BLaER1 (cell line): ENCODE results near the gene SLC12A7.

Source experiments
- H3K27ac ChIP-seq: shearing (Covaris generic); formaldehyde crosslinking; 2 replicates; pipeline ENCODE4 v1.8.1; 2022
- H3K27me3 ChIP-seq: shearing (Covaris generic); formaldehyde crosslinking; 2 replicates; pipeline ENCODE4 v1.8.1; 2022
- H3K36me3 ChIP-seq: shearing (Covaris generic); formaldehyde crosslinking; 2 replicates; pipeline ENCODE4 v1.8.1; 2022
- H3K4me1 ChIP-seq: shearing (Covaris generic); formaldehyde crosslinking; 2 replicates; pipeline ENCODE4 v1.8.1; 2022
- H3K4me2 ChIP-seq: shearing (Covaris generic); formaldehyde crosslinking; 2 replicates; pipeline ENCODE4 v1.8.1; 2022
- H3K4me3 ChIP-seq: shearing (Covaris generic); formaldehyde crosslinking; 2 replicates; pipeline ENCODE4 v1.8.1; 2022
- H3K9ac ChIP-seq: shearing (Covaris generic); formaldehyde crosslinking; 2 replicates; pipeline ENCODE4 v1.8.1; 2022
- H3K9me3 ChIP-seq: shearing (Covaris generic); formaldehyde crosslinking; 2 replicates; pipeline ENCODE4 v1.8.1; 2022
- H4K20me1 ChIP-seq: shearing (Covaris generic); formaldehyde crosslinking; 2 replicates; pipeline ENCODE4 v1.8.1; 2022
- Cebpa-rat ChIP-seq: shearing (Covaris generic); IDR thresholded peaks from 2 replicates; pipeline ENCODE4 v1.8.1; 2022

Gene SLC12A7

GRCh38 chr5:1155191-1156032 lies 43.5 kb upstream of the SLC12A7 start:
- peaks cover 50% of the 10 kb centered on the region for H3K4me1 ChIP-seq
- H3K4me2 ChIP-seq = peak overlapping the region; percentile 60
- TF ChIP-seq Cebpa-rat = no peak
- H3K4me3 ChIP-seq = peak overlapping the region; percentile 45; the same call in 1 of the 2 replicates
- H3K9me3 ChIP-seq = peaks cover 7% of the 10 kb centered on the region
- no peak overlapping the region for H3K9ac ChIP-seq
- peaks cover 78% of the 10 kb centered on the region for H3K27me3 ChIP-seq
- H3K36me3 ChIP-seq = no peaks in the 10 kb centered on the region
- H4K20me1 ChIP-seq = peaks cover 22% of the 10 kb centered on the region; the same call in 1 of the 2 replicates
- no peak overlapping the region for H3K27ac ChIP-seq

GRCh38 chr5:1153428-1153827 lies 41.6 kb upstream of the SLC12A7 start:
- Histone ChIP-seq H3K4me2 (peak overlapping the region; percentile 68), H3K27ac (no peak overlapping the region), H4K20me1 (peaks cover 22% of the 10 kb centered on the region; the same call in 1 of the 2 replicates), H3K9ac (no peak overlapping the region), H3K4me3 (no peak overlapping the region), H3K9me3 (peaks cover 7% of the 10 kb centered on the region), H3K36me3 (no peaks in the 10 kb centered on the region), H3K4me1 (peaks cover 60% of the 10 kb centered on the region), H3K27me3 (peaks cover 65% of the 10 kb centered on the region)
- TF ChIP-seq Cebpa-rat = no peak

GRCh38 chr5:1152771-1153282 lies 41.0 kb upstream of the SLC12A7 start:
- Histone ChIP-seq H3K4me1 (peaks cover 60% of the 10 kb centered on the region), H3K9me3 (peaks cover 7% of the 10 kb centered on the region), H3K4me3 (no peak overlapping the region), H3K4me2 (peak overlapping the region; percentile 68), H4K20me1 (peaks cover 22% of the 10 kb centered on the region; the same call in 1 of the 2 replicates), H3K27ac (no peak overlapping the region), H3K36me3 (no peaks in the 10 kb centered on the region), H3K9ac (no peak overlapping the region), H3K27me3 (peaks cover 59% of the 10 kb centered on the region)
- no peak for TF ChIP-seq Cebpa-rat

GRCh38 chr5:1152156-1152555 lies 40.3 kb upstream of the SLC12A7 start:
- H3K27me3 ChIP-seq = peaks cover 53% of the 10 kb centered on the region

GRCh38 chr5:1151316-1151715 lies 39.5 kb upstream of the SLC12A7 start:
- TF ChIP-seq Cebpa-rat = no peak
- Histone ChIP-seq H3K27me3 (peaks cover 44% of the 10 kb centered on the region), H3K4me2 (peak overlapping the region; percentile 31), H4K20me1 (peaks cover 21% of the 10 kb centered on the region; the same call in 1 of the 2 replicates), H3K4me1 (peaks cover 60% of the 10 kb centered on the region), H3K9ac (no peak overlapping the region), H3K36me3 (no peaks in the 10 kb centered on the region), H3K27ac (no peak overlapping the region), H3K4me3 (no peak overlapping the region), H3K9me3 (peaks cover 2% of the 10 kb centered on the region)

More at GRCh38 chr5:1152156-1152555, 40.3 kb upstream of the SLC12A7 start:
- H3K4me3 ChIP-seq = no peak overlapping the region
- H3K36me3 ChIP-seq = no peaks in the 10 kb centered on the region
- H3K27ac ChIP-seq = no peak overlapping the region
- peaks cover 7% of the 10 kb centered on the region for H3K9me3 ChIP-seq
- TF ChIP-seq Cebpa-rat = no peak
- H4K20me1 ChIP-seq = peaks cover 22% of the 10 kb centered on the region; the same call in 1 of the 2 replicates
- H3K4me1 ChIP-seq = peaks cover 60% of the 10 kb centered on the region
- no peak overlapping the region for H3K9ac ChIP-seq
- H3K4me2 ChIP-seq = peak overlapping the region; percentile 68

- H3K9me3 ChIP-seq = no peaks in the 10 kb centered on the region
- H3K27me3 ChIP-seq = peaks cover 40% of the 10 kb centered on the region
- H4K20me1 ChIP-seq = peaks cover 17% of the 10 kb centered on the region; the same call in 1 of the 2 replicates
- H3K4me2 ChIP-seq = peak overlapping the region; percentile 31
- peaks cover 60% of the 10 kb centered on the region for H3K4me1 ChIP-seq
- H3K27ac ChIP-seq = no peak overlapping the region
- no peak overlapping the region for H3K9ac ChIP-seq
- no peak for TF ChIP-seq Cebpa-rat
- H3K36me3 ChIP-seq = no peaks in the 10 kb centered on the region
- H3K4me3 ChIP-seq = no peak overlapping the region
Measured at GRCh38 chr5:1150866-1151265, 39.0 kb upstream of the SLC12A7 start.

- no peak overlapping the region for H3K27ac ChIP-seq
- peaks cover 59% of the 10 kb centered on the region for H3K4me1 ChIP-seq
- TF ChIP-seq Cebpa-rat = no peak
- H4K20me1 ChIP-seq = no peaks in the 10 kb centered on the region
- H3K9me3 ChIP-seq = no peaks in the 10 kb centered on the region
- no peaks in the 10 kb centered on the region for H3K27me3 ChIP-seq
- peak overlapping the region; percentile 26; the same call in 1 of the 2 replicates for H3K4me2 ChIP-seq
- H3K4me3 ChIP-seq = no peak overlapping the region
- no peak overlapping the region for H3K9ac ChIP-seq
- H3K36me3 ChIP-seq = no peaks in the 10 kb centered on the region
Measured at GRCh38 chr5:1144638-1145396, 33.0 kb upstream of the SLC12A7 start.

- Histone ChIP-seq H3K9me3 (no peaks in the 10 kb centered on the region), H3K9ac (no peak overlapping the region), H3K27me3 (no peaks in the 10 kb centered on the region), H3K36me3 (no peaks in the 10 kb centered on the region), H3K4me3 (no peak overlapping the region), H4K20me1 (no peaks in the 10 kb centered on the region), H3K4me1 (peaks cover 62% of the 10 kb centered on the region), H3K27ac (no peak overlapping the region), H3K4me2 (no peak overlapping the region)
- TF ChIP-seq Cebpa-rat = no peak
Measured at GRCh38 chr5:1144089-1144488, 32.2 kb upstream of the SLC12A7 start.

- H3K27me3 ChIP-seq = no peaks in the 10 kb centered on the region
- no peak overlapping the region for H3K4me3 ChIP-seq
Measured at GRCh38 chr5:1143670-1143951, 31.7 kb upstream of the SLC12A7 start.

More at GRCh38 chr5:1143670-1143951, 31.7 kb upstream of the SLC12A7 start:
- no peaks in the 10 kb centered on the region for H3K9me3 ChIP-seq
- H4K20me1 ChIP-seq = no peaks in the 10 kb centered on the region
- 0 out of 2 replicates have a peak overlapping the region, but pooled peaks have one; percentile 30 for H3K4me2 ChIP-seq
- H3K27ac ChIP-seq = no peak overlapping the region
- peaks cover 67% of the 10 kb centered on the region for H3K4me1 ChIP-seq
- no peak overlapping the region for H3K9ac ChIP-seq
- TF ChIP-seq Cebpa-rat = no peak
- H3K36me3 ChIP-seq = no peaks in the 10 kb centered on the region
